AG04450 (cell line): ENCODE measurements around the gene FIBIN. TPM values are rescaled to one million over a fixed set of nuclear protein-coding genes. Genes with fewer than 3 reads are reported as not detected.

ENCODE experiments used
- CTCF ChIA-PET: fragments of 300-600, 350-600 bp; formaldehyde crosslinking; extraction: SDS; loops from one replicate; lab custom pipeline; 2022; ENCODE audit warnings: antibody characterized with exemption, inconsistent platforms; lab: Charles Lee
- POLR2A ChIA-PET: fragments of 350-600 bp; formaldehyde crosslinking; extraction: SDS; loops from one replicate; lab custom pipeline; 2021; ENCODE audit warnings: antibody characterized with exemption, inconsistent platforms; lab: Yijun Ruan, JAX
- DNase-seq: peaks from one replicate; pipeline ENCODE4 v3.0.0-alpha.2; 2011; ENCODE audit warnings: low read depth, low spot score
- H3K27ac ChIP-seq: one replicate; pipeline ENCODE4 v1.5.1; 2012; ENCODE audit warnings: low read depth, low read length, control low read depth
- H3K27me3 ChIP-seq: one replicate; pipeline ENCODE4 v1.6.0; 2012; ENCODE audit warnings: low read length; ENCODE audit not compliant: control insufficient read depth, insufficient read depth
- H3K4me3 ChIP-seq: 2 replicates; pipeline ENCODE4 v1.5.1; 2011; ENCODE audit warnings: mild to moderate bottlenecking, low read depth, low read length, control low read depth
- H3K9me3 ChIP-seq: 2 replicates; pipeline ENCODE4 v1.5.1; 2012; ENCODE audit warnings: low read length; ENCODE audit not compliant: control insufficient read depth, insufficient read depth
- polyA plus RNA-seq: library from polyadenylated mRNA; depleted of rRNA; stranded (reverse); fragments of >200 nt; gene quantifications from 2 replicates; pipeline ENCODE4 v1.2.3, GENCODE V29; 2011
- TF ChIP-seq, protein P1 (sequence below): IDR thresholded peaks from 2 replicates; pipeline ENCODE4 v1.5.1; 2011; ENCODE audit warnings: low read depth, low read length, control low read depth, inconsistent platforms

FIBIN gene
- polyA plus RNA-seq, 1 experiment: 49.0 TPM

DNA sequence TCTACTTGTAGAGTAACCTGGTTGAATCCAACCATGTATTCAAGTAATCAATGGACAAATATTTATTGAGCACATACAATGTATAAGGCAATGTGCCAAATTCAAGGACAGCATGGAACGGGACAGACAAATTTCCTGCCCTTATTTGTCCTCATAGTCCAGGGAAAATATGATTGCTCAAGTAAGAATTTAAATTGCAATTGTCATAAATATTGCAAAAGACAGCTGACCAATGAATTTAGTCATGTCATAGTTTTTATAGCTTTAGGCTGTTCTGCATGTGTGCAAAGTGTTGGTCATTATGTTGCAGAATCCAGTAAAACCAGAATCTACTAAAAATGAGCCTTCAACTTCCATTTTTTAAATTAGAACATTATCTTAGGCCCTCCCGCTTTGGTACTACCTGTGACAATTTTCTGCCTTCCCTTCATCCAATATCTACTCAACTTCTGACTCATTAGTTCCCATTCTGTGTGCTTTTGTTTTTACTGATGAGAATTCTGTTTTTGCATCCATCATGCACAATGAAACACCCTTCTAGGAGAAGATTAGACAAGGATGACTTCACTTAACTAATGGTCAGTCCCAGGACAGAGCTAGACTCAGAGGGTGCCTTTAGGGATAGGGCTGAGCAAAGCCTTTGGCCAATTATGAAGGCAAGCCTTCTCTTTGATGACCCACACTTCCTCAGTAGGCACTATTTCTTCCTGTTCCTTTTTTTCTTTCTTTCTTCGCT, 45.8 kb upstream of the FIBIN start:
- CTCF ChIA-PET: interaction anchor here (1.0 to 4.1 kb wide), 5 partner anchors 18 to 550 kb away, joined by 3 to 17 read pairs (median 3); no protein-coding TSS in a partner anchor
- no peaks in the 10 kb centered on the region for H3K9me3 ChIP-seq
- no peaks in the 10 kb centered on the region for H3K27me3 ChIP-seq
- DNase-seq: no peak
- TF ChIP-seq, protein P1, sequence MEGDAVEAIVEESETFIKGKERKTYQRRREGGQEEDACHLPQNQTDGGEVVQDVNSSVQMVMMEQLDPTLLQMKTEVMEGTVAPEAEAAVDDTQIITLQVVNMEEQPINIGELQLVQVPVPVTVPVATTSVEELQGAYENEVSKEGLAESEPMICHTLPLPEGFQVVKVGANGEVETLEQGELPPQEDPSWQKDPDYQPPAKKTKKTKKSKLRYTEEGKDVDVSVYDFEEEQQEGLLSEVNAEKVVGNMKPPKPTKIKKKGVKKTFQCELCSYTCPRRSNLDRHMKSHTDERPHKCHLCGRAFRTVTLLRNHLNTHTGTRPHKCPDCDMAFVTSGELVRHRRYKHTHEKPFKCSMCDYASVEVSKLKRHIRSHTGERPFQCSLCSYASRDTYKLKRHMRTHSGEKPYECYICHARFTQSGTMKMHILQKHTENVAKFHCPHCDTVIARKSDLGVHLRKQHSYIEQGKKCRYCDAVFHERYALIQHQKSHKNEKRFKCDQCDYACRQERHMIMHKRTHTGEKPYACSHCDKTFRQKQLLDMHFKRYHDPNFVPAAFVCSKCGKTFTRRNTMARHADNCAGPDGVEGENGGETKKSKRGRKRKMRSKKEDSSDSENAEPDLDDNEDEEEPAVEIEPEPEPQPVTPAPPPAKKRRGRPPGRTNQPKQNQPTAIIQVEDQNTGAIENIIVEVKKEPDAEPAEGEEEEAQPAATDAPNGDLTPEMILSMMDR: no peak
- H3K27ac ChIP-seq: peak overlapping the region; percentile 22
- POLR2A ChIA-PET: interaction anchor here (0.6 to 2.8 kb wide), 17 partner anchors 11 to 549 kb away, joined by 3 to 18 read pairs (median 5); partner anchors contain the start of gene FIBIN
- H3K4me3 ChIP-seq: no peak overlapping the region

DNA sequence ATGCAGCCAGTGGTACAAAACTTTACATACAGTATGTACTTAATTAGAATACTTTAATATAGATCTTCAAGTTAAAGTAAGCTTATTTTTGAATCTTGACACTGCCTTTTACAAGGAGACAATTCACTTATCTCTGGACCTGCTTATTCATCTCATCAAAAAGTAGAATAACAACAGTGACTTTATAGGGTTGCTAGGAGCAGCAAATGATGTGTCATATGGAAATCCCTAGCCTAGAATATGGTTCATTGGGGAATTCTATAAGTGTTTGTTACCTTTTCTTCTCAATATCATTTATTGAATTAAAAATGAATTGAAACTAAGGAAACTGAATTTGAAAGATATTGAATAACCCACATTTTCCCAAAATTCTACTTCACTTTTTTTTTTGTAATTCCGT, 45.0 kb upstream of the FIBIN start:
- no peak overlapping the region for H3K27ac ChIP-seq
- POLR2A ChIA-PET: interaction anchor here (0.6 to 2.8 kb wide), 3 partner anchors 20 to 136 kb away, joined by 4 to 15 read pairs (median 9); no protein-coding TSS in a partner anchor
- CTCF ChIA-PET: interaction anchor here (1.0 to 4.1 kb wide), 2 partner anchors 176 to 210 kb away, joined by 3 to 17 read pairs; no protein-coding TSS in a partner anchor

DNA sequence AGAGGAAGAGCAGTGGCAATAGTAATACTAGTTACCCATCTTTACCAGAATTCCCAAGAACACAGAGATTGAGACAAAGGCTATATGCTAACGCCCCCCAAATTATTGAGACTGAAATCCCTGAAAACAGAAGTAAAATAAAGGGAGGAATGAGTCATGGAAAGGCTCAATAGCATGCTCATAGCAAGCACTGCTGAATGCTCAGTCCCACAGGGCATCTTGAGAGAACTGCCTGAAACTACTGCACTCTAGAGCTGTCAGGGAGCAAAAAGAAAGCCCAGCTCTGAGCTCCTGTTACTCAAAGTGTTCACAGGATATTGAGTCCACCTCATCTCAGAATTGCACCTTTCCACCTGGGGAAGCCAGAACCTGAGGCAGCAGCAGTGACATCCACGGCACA, 44.1 kb upstream of the FIBIN start:
- H3K27me3 ChIP-seq: no peaks in the 10 kb centered on the region
- ChIA-PET CTCF (interaction anchor here (1.0 kb wide), 1 partner anchor 175 kb away, joined by 3 read pairs; no protein-coding TSS in a partner anchor), POLR2A (interaction anchor here (0.6 kb wide), 1 partner anchor 29 kb away, joined by 3 read pairs; no protein-coding TSS in a partner anchor)
- H3K4me3 ChIP-seq: no peak overlapping the region
- TF ChIP-seq, protein P1: no peak
- H3K27ac ChIP-seq: no peak overlapping the region
- H3K9me3 ChIP-seq: no peaks in the 10 kb centered on the region
- DNase-seq: no peak

More for the DNA sequence above, 45.0 kb upstream of the FIBIN start:
- TF ChIP-seq, protein P1: no peak
- no peaks in the 10 kb centered on the region for H3K27me3 ChIP-seq
- H3K9me3 ChIP-seq: no peaks in the 10 kb centered on the region
- H3K4me3 ChIP-seq: no peak overlapping the region
- no peak for DNase-seq

- ChIA-PET CTCF (no interaction called here), POLR2A (no interaction called here)
- TF ChIP-seq, protein P1: no peak
- Histone ChIP-seq H3K27me3 (no peaks in the 10 kb centered on the region), H3K9me3 (no peaks in the 10 kb centered on the region), H3K4me3 (no peak overlapping the region), H3K27ac (peak overlapping the region; percentile 32)
- DNase-seq: peak; percentile 85
These were observed 43.6 kb upstream of the FIBIN start for GRCh38 chr11:26950260-26950719.
